Fibroblast of pulmonary artery (primary cell): Measurements from ENCODE around the gene CIDEB.

ENCODE experiments used
- DNase-seq: peaks from one replicate; pipeline ENCODE4 v3.0.0-alpha.2; 2010; ENCODE audit warnings: low read depth
- H3K4me3 ChIP-seq: replicated peaks from 2 replicates; pipeline ENCODE4 v1.5.1; 2011; ENCODE audit warnings: low read depth, mild to moderate bottlenecking, control low read depth, low read length, moderate library complexity
- CTCF ChIP-seq: IDR thresholded peaks from 2 replicates; pipeline ENCODE4 v1.5.1; 2011; ENCODE audit warnings: mild to moderate bottlenecking, control low read depth, low read length, inconsistent platforms; ENCODE audit errors: missing control alignments

Gene CIDEB

GRCh38 chr14:24297190-24297964 lies 10.4 kb downstream of the CIDEB start:
- DNase-seq, result no peak
- peak; percentile 54 for TF ChIP-seq CTCF
- H3K4me3 ChIP-seq, result no peak overlapping the region

GRCh38 chr14:24296341-24297157 lies 11.2 kb downstream of the CIDEB start:
- DNase-seq, result peak; percentile 95
- peak; percentile 82 for TF ChIP-seq CTCF
- H3K4me3 ChIP-seq, result no peak overlapping the region

GRCh38 chr14:24293525-24293924 lies 14.3 kb downstream of the CIDEB start:
- H3K4me3 ChIP-seq, result no peak overlapping the region
- no peak for DNase-seq
- TF ChIP-seq CTCF, result no peak

GRCh38 chr14:24292118-24292807 lies 15.5 kb downstream of the CIDEB start:
- no peak for DNase-seq
- TF ChIP-seq CTCF, result no peak
- no peak overlapping the region for H3K4me3 ChIP-seq

GRCh38 chr14:24291446-24292117 lies 16.2 kb downstream of the CIDEB start:
- no peak for DNase-seq
- TF ChIP-seq CTCF, result no peak
- no peak overlapping the region for H3K4me3 ChIP-seq

- H3K4me3 ChIP-seq, result no peak overlapping the region
- no peak for TF ChIP-seq CTCF
- no peak for DNase-seq
Measured at GRCh38 chr14:24290746-24291145, 17.0 kb downstream of the CIDEB start.
